GM23338 (cell line): ENCODE results near the gene CDKAL1. TPM values are rescaled to one million over a fixed set of nuclear protein-coding genes. Genes with fewer than 3 reads are reported as not detected.

Experiments
- ATAC-seq: fragments of 200-7000 bp; cut with Tn5 transposase; 3 replicates; pipeline ENCODE4 v1.9.1; 2020
- DNase-seq: peaks from one replicate; pipeline ENCODE4 v3.0.0-alpha.2; 2015; ENCODE audit warnings: low spot score
- H2AFZ ChIP-seq: fragments of 200-600 bp; sonication (generic); 2 replicates; pipeline ENCODE4 v1.8.0; 2016; ENCODE audit warnings: antibody characterized with exemption, mild to moderate bottlenecking, moderate library complexity
- H3F3A ChIP-seq: fragments of 200-600 bp; sonication (generic); replicated peaks from 2 replicates; pipeline ENCODE4 v1.8.0; 2017; ENCODE audit warnings: antibody characterized with exemption, mixed run types, low read depth
- H3K27ac ChIP-seq: fragments of 200-600 bp; sonication (generic); 2 replicates; pipeline ENCODE4 v1.6.1; 2016; ENCODE audit warnings: low read depth
- H3K27me3 ChIP-seq: fragments of 200-600 bp; sonication (generic); 2 replicates; pipeline ENCODE4 v1.8.0; 2016; ENCODE audit warnings: mild to moderate bottlenecking, mixed run types, moderate library complexity; ENCODE audit not compliant: insufficient read depth
- H3K36me3 ChIP-seq: fragments of 200-600 bp; sonication (generic); 2 replicates; pipeline ENCODE4 v1.8.0; 2016; ENCODE audit warnings: mild to moderate bottlenecking; ENCODE audit not compliant: insufficient read depth
- H3K4me1 ChIP-seq: fragments of 200-600 bp; sonication (generic); 2 replicates; pipeline ENCODE4 v1.8.0; 2016; ENCODE audit warnings: mild to moderate bottlenecking, moderate library complexity; ENCODE audit not compliant: insufficient read depth
- H3K4me2 ChIP-seq: fragments of 200-600 bp; sonication (generic); 2 replicates; pipeline ENCODE4 v1.7.1; 2017; ENCODE audit warnings: mixed run types
- H3K4me3 ChIP-seq: fragments of 200-600 bp; sonication (generic); 2 replicates; pipeline ENCODE4 v1.6.1; 2016; ENCODE audit warnings: mixed run types
- H3K79me2 ChIP-seq: fragments of 200-600 bp; sonication (generic); replicated peaks from 2 replicates; pipeline ENCODE4 v1.8.0; 2017; ENCODE audit warnings: mild to moderate bottlenecking; ENCODE audit not compliant: insufficient read depth
- H3K9me2 ChIP-seq: fragments of 200-600 bp; sonication (generic); 2 replicates; pipeline ENCODE4 v1.8.0; 2017; ENCODE audit not compliant: insufficient read depth
- H4K20me1 ChIP-seq: fragments of 200-600 bp; sonication (generic); replicated peaks from 2 replicates; pipeline ENCODE4 v1.8.0; 2017; ENCODE audit warnings: mild to moderate bottlenecking; ENCODE audit not compliant: insufficient read depth
- H3K27ac Mint-ChIP-seq: 2 replicates; pipeline ENCODE4 v1.8.0; 2020; ENCODE audit warnings: inconsistent platforms, mild to moderate bottlenecking, moderate library complexity, mixed read lengths
- H3K27me3 Mint-ChIP-seq: 3 replicates; pipeline ENCODE4 v1.8.0; 2022; ENCODE audit warnings: low read depth, mild to moderate bottlenecking, moderate library complexity, mixed read lengths, inconsistent platforms; ENCODE audit not compliant: insufficient read depth, poor library complexity
- H3K36me3 Mint-ChIP-seq: 3 replicates; pipeline ENCODE4 v1.8.0; 2021; ENCODE audit warnings: low read depth, mild to moderate bottlenecking, inconsistent platforms, moderate library complexity, mixed read lengths
- H3K4me1 Mint-ChIP-seq: 3 replicates; pipeline ENCODE4 v1.8.0; 2020; ENCODE audit warnings: mild to moderate bottlenecking, inconsistent platforms, mixed read lengths
- H3K4me3 Mint-ChIP-seq: 3 replicates; pipeline ENCODE4 v1.8.0; 2021; ENCODE audit warnings: moderate library complexity, mild to moderate bottlenecking, inconsistent platforms, mixed read lengths
- H3K9me3 Mint-ChIP-seq: 3 replicates; pipeline ENCODE4 v1.8.0; 2020; ENCODE audit warnings: moderate library complexity, mild to moderate bottlenecking, inconsistent platforms, mixed read lengths
- CREB1 ChIP-seq: fragments of 250-450 bp; sonication (Bioruptor Pico); IDR thresholded peaks from 2 replicates; pipeline ENCODE4 v1.5.0; 2020; ENCODE audit warnings: low read depth, mild to moderate bottlenecking, moderate library complexity
- CTCF ChIP-seq, 2 experiments: fragments of 200-600 bp in 1 of 2; sonication (generic) in 1 of 2; conservative IDR thresholded peaks; 2 replicates each; pipeline versions ENCODE4 v1.5.1 to v1.6.1; 2016 to 2017; ENCODE audit warnings: antibody characterized with exemption in 2 of 2, low read depth in 2 of 2, mild to moderate bottlenecking in 2 of 2, moderate library complexity in 1 of 2
- EZH2 ChIP-seq: fragments of 200-600 bp; sonication (generic); IDR thresholded peaks from one replicate; pipeline ENCODE4 v1.8.0; 2017; ENCODE audit warnings: antibody characterized with exemption, mild to moderate bottlenecking, low read depth; ENCODE audit not compliant: unreplicated experiment
- JUNB ChIP-seq: IDR thresholded peaks from one replicate; pipeline ENCODE4 v1.6.1; 2016; ENCODE audit warnings: antibody characterized with exemption; ENCODE audit not compliant: unreplicated experiment
- NANOG ChIP-seq: IDR thresholded peaks from 2 replicates; pipeline ENCODE4 v1.6.1; 2016; ENCODE audit warnings: antibody characterized with exemption, borderline replicate concordance
- POLR2AphosphoS5 ChIP-seq: IDR thresholded peaks from 2 replicates; pipeline ENCODE4 v1.6.1; 2016; ENCODE audit warnings: antibody characterized with exemption, low read depth
- STAT1 ChIP-seq: IDR thresholded peaks from one replicate; pipeline ENCODE4 v1.6.1; 2016; ENCODE audit warnings: antibody characterized with exemption; ENCODE audit not compliant: unreplicated experiment
- ZNF114 ChIP-seq: fragments of 250-450 bp; sonication (Bioruptor Pico); IDR thresholded peaks from 2 replicates; pipeline ENCODE4 v1.5.0; 2020; ENCODE audit warnings: mild to moderate bottlenecking, moderate library complexity
- ZNF331 ChIP-seq: fragments of 250-450 bp; sonication (Bioruptor Pico); IDR thresholded peaks from 2 replicates; pipeline ENCODE4 v1.5.0; 2020; ENCODE audit warnings: low read depth, mild to moderate bottlenecking, moderate library complexity
- polyA plus RNA-seq: library from polyadenylated mRNA; unstranded; fragments of >200 nt; fragmentation: Nextera tagmentation; extraction: Ambion mirVana; gene quantifications from 2 replicates; pipeline ENCODE4 v1.2.1, GENCODE V29; 2016
- total RNA-seq: library from RNA; depleted of rRNA; stranded (reverse); fragments of >200 nt; shearing (Covaris generic); gene quantifications from 2 replicates; pipeline ENCODE4 v1.2.3, GENCODE V29; 2014
- TF ChIP-seq, protein P1 (sequence below): fragments of 250-450 bp; sonication (Bioruptor Pico); IDR thresholded peaks from 2 replicates; pipeline ENCODE4 v1.5.0; 2020; ENCODE audit warnings: mild to moderate bottlenecking, moderate library complexity

Gene CDKAL1
- total and polyA plus RNA-seq, 2 experiments from 2014 or later = 17.8 to 35.0 TPM

GRCh38 chr6:20674664-20675063 is 140.4 kb downstream of the CDKAL1 start:
- Histone ChIP-seq H3K4me2 (no peak overlapping the region), H3K27ac (no peak overlapping the region), H3F3A (no peaks in the 10 kb centered on the region), H3K36me3 (no peaks in the 10 kb centered on the region), H3K79me2 (peaks cover 9% of the 10 kb centered on the region; the same call in 1 of the 2 replicates), H4K20me1 (no peaks in the 10 kb centered on the region), H3K27me3 (no peaks in the 10 kb centered on the region), H3K4me1 (peaks cover 3% of the 10 kb centered on the region), H3K9me2 (no peaks in the 10 kb centered on the region; the same call in 1 of the 2 replicates), H2AFZ (no peak overlapping the region), H3K4me3 (no peak overlapping the region)
- TF ChIP-seq, protein P1, sequence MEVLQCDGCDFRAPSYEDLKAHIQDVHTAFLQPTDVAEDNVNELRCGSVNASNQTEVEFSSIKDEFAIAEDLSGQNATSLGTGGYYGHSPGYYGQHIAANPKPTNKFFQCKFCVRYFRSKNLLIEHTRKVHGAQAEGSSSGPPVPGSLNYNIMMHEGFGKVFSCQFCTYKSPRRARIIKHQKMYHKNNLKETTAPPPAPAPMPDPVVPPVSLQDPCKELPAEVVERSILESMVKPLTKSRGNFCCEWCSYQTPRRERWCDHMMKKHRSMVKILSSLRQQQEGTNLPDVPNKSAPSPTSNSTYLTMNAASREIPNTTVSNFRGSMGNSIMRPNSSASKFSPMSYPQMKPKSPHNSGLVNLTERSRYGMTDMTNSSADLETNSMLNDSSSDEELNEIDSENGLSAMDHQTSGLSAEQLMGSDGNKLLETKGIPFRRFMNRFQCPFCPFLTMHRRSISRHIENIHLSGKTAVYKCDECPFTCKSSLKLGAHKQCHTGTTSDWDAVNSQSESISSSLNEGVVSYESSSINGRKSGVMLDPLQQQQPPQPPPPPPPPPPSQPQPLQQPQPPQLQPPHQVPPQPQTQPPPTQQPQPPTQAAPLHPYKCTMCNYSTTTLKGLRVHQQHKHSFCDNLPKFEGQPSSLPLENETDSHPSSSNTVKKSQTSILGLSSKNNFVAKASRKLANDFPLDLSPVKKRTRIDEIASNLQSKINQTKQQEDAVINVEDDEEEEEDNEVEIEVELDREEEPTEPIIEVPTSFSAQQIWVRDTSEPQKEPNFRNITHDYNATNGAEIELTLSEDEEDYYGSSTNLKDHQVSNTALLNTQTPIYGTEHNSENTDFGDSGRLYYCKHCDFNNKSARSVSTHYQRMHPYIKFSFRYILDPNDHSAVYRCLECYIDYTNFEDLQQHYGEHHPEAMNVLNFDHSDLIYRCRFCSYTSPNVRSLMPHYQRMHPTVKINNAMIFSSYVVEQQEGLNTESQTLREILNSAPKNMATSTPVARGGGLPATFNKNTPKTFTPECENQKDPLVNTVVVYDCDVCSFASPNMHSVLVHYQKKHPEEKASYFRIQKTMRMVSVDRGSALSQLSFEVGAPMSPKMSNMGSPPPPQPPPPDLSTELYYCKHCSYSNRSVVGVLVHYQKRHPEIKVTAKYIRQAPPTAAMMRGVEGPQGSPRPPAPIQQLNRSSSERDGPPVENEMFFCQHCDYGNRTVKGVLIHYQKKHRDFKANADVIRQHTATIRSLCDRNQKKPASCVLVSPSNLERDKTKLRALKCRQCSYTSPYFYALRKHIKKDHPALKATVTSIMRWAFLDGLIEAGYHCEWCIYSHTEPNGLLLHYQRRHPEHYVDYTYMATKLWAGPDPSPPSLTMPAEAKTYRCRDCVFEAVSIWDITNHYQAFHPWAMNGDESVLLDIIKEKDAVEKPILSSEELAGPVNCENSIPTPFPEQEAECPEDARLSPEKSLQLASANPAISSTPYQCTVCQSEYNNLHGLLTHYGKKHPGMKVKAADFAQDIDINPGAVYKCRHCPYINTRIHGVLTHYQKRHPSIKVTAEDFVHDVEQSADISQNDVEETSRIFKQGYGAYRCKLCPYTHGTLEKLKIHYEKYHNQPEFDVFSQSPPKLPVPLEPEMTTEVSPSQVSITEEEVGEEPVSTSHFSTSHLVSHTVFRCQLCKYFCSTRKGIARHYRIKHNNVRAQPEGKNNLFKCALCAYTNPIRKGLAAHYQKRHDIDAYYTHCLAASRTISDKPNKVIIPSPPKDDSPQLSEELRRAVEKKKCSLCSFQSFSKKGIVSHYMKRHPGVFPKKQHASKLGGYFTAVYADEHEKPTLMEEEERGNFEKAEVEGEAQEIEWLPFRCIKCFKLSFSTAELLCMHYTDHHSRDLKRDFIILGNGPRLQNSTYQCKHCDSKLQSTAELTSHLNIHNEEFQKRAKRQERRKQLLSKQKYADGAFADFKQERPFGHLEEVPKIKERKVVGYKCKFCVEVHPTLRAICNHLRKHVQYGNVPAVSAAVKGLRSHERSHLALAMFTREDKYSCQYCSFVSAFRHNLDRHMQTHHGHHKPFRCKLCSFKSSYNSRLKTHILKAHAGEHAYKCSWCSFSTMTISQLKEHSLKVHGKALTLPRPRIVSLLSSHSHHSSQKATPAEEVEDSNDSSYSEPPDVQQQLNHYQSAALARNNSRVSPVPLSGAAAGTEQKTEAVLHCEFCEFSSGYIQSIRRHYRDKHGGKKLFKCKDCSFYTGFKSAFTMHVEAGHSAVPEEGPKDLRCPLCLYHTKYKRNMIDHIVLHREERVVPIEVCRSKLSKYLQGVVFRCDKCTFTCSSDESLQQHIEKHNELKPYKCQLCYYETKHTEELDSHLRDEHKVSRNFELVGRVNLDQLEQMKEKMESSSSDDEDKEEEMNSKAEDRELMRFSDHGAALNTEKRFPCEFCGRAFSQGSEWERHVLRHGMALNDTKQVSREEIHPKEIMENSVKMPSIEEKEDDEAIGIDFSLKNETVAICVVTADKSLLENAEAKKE = no peak
- TF ChIP-seq POLR2AphosphoS5 (no peak), JUNB (no peak), CTCF (conservative IDR thresholded peaks at IDR 0.05; ENCODE audit: low read depth in 2 of 2) (no peak), STAT1 (no peak), EZH2 (no peak), ZNF331 (CRISPR knock-in tag) (no peak), NANOG (no peak), ZNF114 (CRISPR knock-in tag) (no peak), CREB1 (CRISPR knock-in tag) (no peak)
- ATAC-seq (no peak), DNase-seq (no peak)
- Mint-ChIP-seq H3K27me3 (peaks cover 4% of the 10 kb centered on the region), H3K36me3 (peaks cover 5% of the 10 kb centered on the region; the same call in 1 of the 3 replicates), H3K4me3 (no peak overlapping the region), H3K4me1 (peaks cover under 1% of the 10 kb centered on the region; the same call in 2 of the 3 replicates), H3K9me3 (no peaks in the 10 kb centered on the region), H3K27ac (no peak overlapping the region)
